Mesenchymal stem cell (in vitro differentiated cells and primary cell): ENCODE data around the gene SGTA.
A peak's percentile ranks its signal among the peaks of the same experiment; 100 is the strongest.
"Not testable (repeated sequence)": the region's sequence is repeated elsewhere in the genome, so short reads cannot be mapped to it uniquely, and the experiment has no call there.

Experiments
- DNase-seq: peaks from one replicate; pipeline ENCODE4 v3.0.0-alpha.2; 2013
- H2AFZ ChIP-seq: one replicate; pipeline ENCODE4 v1.6.1; 2013; ENCODE audit warnings: low read depth, mild to moderate bottlenecking, control low read depth, inconsistent platforms, low read length, moderate library complexity
- H2AK5ac ChIP-seq: 2 replicates; pipeline ENCODE4 v1.6.1; 2013; ENCODE audit warnings: low read length, moderate library complexity, mild to moderate bottlenecking, inconsistent platforms; ENCODE audit not compliant: severe bottlenecking
- H2BK120ac ChIP-seq: one replicate; pipeline ENCODE4 v1.6.1; 2013; ENCODE audit warnings: low read depth, mild to moderate bottlenecking, inconsistent platforms, low read length, moderate library complexity
- H2BK12ac ChIP-seq, 2 experiments: one replicate each; pipeline ENCODE4 v1.6.1; 2013; ENCODE audit warnings: inconsistent platforms in 2 of 2, low read length in 2 of 2, mild to moderate bottlenecking in 2 of 2, moderate library complexity in 2 of 2, control low read depth in 1 of 2
- H2BK15ac ChIP-seq: one replicate; pipeline ENCODE4 v1.6.1; 2013; ENCODE audit warnings: mild to moderate bottlenecking, low read depth, inconsistent platforms; ENCODE audit not compliant: poor library complexity, severe bottlenecking
- H2BK5ac ChIP-seq: 2 replicates; pipeline ENCODE4 v1.6.1; 2013; ENCODE audit warnings: low read depth, mild to moderate bottlenecking, low read length, control low read depth, inconsistent platforms; ENCODE audit not compliant: poor library complexity, severe bottlenecking
- H3K14ac ChIP-seq, 2 experiments: one replicate each; pipeline ENCODE4 v1.6.1; 2013; ENCODE audit warnings: inconsistent platforms in 2 of 2, low read length in 2 of 2, control low read depth in 1 of 2, mild to moderate bottlenecking in 1 of 2, moderate library complexity in 1 of 2
- H3K18ac ChIP-seq, 2 experiments: one replicate each; pipeline ENCODE4 v1.6.1; 2013; ENCODE audit warnings: inconsistent platforms in 2 of 2, low read length in 2 of 2, control low read depth in 1 of 2, low read depth in 1 of 2, mild to moderate bottlenecking in 1 of 2
- H3K23ac ChIP-seq, 2 experiments: one replicate each; pipeline ENCODE4 v1.6.1; 2013; ENCODE audit warnings: inconsistent platforms in 2 of 2, low read length in 2 of 2, mild to moderate bottlenecking in 2 of 2, moderate library complexity in 2 of 2, control low read depth in 1 of 2
- H3K27ac ChIP-seq: 2 replicates; pipeline ENCODE4 v1.5.1; 2013; ENCODE audit warnings: mild to moderate bottlenecking, moderate library complexity, low read length, control low read depth, inconsistent platforms; ENCODE audit not compliant: poor library complexity, severe bottlenecking
- H3K27me3 ChIP-seq, 2 experiments: 2 replicates each; pipeline versions ENCODE4 v1.6.1 to v1.7.0; 2013; ENCODE audit warnings: low read length in 2 of 2, mild to moderate bottlenecking in 2 of 2, moderate library complexity in 2 of 2, control low read depth in 1 of 2, inconsistent platforms in 1 of 2; ENCODE audit not compliant: control insufficient read depth in 1 of 2, insufficient read depth in 1 of 2
- H3K36me3 ChIP-seq, 2 experiments: 2 replicates each; pipeline versions ENCODE4 v1.6.1 to v1.7.0; 2013; ENCODE audit warnings: low read length in 2 of 2, control low read depth in 1 of 2, inconsistent platforms in 1 of 2, low read depth in 1 of 2, mild to moderate bottlenecking in 1 of 2; ENCODE audit not compliant: insufficient read depth in 2 of 2, control insufficient read depth in 1 of 2
- H3K4ac ChIP-seq, 2 experiments: one replicate each; pipeline ENCODE4 v1.6.1; 2013; ENCODE audit warnings: inconsistent platforms in 2 of 2, low read length in 2 of 2, mild to moderate bottlenecking in 2 of 2, moderate library complexity in 2 of 2, control low read depth in 1 of 2, low read depth in 1 of 2
- H3K4me1 ChIP-seq: 2 replicates; pipeline ENCODE4 v1.6.1; 2013; ENCODE audit warnings: low read depth, low read length, control low read depth; ENCODE audit not compliant: control insufficient read depth, insufficient read depth
- H3K4me2 ChIP-seq: 2 replicates; pipeline ENCODE4 v1.6.1; 2013; ENCODE audit warnings: low read length, mild to moderate bottlenecking, inconsistent platforms; ENCODE audit not compliant: poor library complexity, severe bottlenecking
- H3K4me3 ChIP-seq, 2 experiments: 2 replicates each; pipeline versions ENCODE4 v1.5.1 to v1.7.0; 2013; ENCODE audit warnings: low read length in 2 of 2, mild to moderate bottlenecking in 2 of 2, control low read depth in 1 of 2, low read depth in 1 of 2; ENCODE audit not compliant: insufficient read depth in 1 of 2
- H3K79me1 ChIP-seq: replicated peaks from 2 replicates; pipeline ENCODE4 v1.6.1; 2013; ENCODE audit warnings: mild to moderate bottlenecking, control low read depth, low read length, inconsistent platforms; ENCODE audit not compliant: poor library complexity, severe bottlenecking
- H3K9ac ChIP-seq: 2 replicates; pipeline ENCODE4 v1.7.0; 2013; ENCODE audit warnings: mild to moderate bottlenecking, low read length, moderate library complexity
- H3K9me3 ChIP-seq: 2 replicates; pipeline ENCODE4 v1.7.0; 2013; ENCODE audit warnings: mild to moderate bottlenecking, low read length; ENCODE audit not compliant: control insufficient read depth
- H4K8ac ChIP-seq: one replicate; pipeline ENCODE4 v1.6.1; 2013; ENCODE audit warnings: inconsistent platforms, mild to moderate bottlenecking, low read length, moderate library complexity
- H4K91ac ChIP-seq: one replicate; pipeline ENCODE4 v1.6.1; 2013; ENCODE audit warnings: mild to moderate bottlenecking, low read length, inconsistent platforms
- WGBS: methylation state at CpG from one replicate; pipeline ENCODE4 v1.1.7; 2013; ENCODE audit warnings: mixed read lengths; 5-methylcytosine and 5-hydroxymethylcytosine counted together

SGTA gene

DNA sequence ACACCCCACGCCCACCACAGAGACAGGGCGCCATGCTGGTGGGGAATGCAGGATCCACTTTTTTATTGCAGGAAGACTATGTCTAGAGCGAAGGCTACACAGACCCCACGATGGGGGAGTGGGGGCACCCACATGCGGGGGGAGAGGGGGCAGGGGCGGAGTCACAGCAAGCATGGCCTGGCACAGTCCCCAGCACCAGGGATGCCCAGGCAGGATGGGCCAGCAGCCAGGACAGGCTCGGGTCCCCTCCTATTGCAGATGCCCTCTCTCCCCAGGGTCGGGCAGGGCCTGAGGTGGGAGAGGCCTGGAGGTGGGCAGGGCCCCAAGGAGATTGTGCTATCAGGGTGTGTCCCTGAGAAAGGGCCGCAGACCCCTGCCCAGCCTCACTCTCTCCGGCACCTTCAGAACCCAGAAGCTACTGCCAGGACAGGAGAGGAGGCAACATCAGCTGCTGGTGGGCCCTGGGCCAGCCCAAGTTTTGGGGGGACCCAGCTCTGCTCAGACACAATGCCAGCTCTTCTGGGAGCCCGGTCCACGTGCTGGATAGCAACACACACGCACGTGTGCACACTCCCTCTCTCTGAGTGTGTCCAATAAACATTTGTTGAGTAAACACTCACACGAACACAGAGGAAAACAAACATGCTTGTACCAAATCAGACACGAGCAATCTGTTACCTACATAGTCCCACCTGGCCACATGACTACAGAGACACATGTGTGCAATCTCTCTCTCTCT lies 68.4 kb downstream of the SGTA start:
- Histone ChIP-seq H3K18ac (no peak overlapping the region), H2AK5ac (no peak overlapping the region), H3K23ac (no peak overlapping the region), H2BK5ac (no peak overlapping the region), H3K27me3 (peaks cover 4 to 8% of the 10 kb centered on the region in 2 experiments), H2BK15ac (no peak overlapping the region), H2BK120ac (no peak overlapping the region), H4K91ac (no peak overlapping the region), H3K36me3 (peaks cover 0 to 19% of the 10 kb centered on the region in 2 experiments), H3K4me3 (no peak overlapping the region), H3K27ac (no peak overlapping the region), H3K14ac (no peak overlapping the region), H3K9ac (no peak overlapping the region), H2AFZ (no peak overlapping the region), H2BK12ac (no peak overlapping the region), H3K79me1 (no peaks in the 10 kb centered on the region), H3K4ac (no peak overlapping the region), H3K4me2 (no peak overlapping the region), H3K9me3 (peaks cover 8% of the 10 kb centered on the region), H4K8ac (no peak overlapping the region), H3K4me1 (no peaks in the 10 kb centered on the region)
- no peak for DNase-seq
- 80% methylated on average over 14 of the region's 16 CpGs for WGBS

DNA sequence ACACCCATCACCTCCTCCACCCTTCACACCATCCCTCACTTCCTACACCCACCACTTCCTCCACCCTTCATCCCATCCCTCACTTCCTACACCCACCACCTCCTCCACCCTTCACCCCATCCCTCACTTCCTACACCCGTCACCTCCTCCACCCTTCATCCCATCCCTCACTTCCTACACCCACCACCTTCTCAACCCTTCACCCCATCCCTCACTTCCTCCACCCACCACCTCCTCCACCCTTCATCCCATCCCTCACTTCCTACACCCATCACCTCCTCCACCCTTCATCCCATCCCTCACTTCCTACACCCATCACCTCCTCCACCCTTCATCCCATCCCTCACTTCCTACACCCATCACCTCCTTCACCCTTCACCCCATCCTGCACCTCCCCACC lies 69.0 kb downstream of the SGTA start:
- not testable (repeated sequence) for H2BK15ac ChIP-seq, H2AFZ ChIP-seq, H2BK12ac ChIP-seq, H2AK5ac ChIP-seq, H3K4ac ChIP-seq, H3K23ac ChIP-seq, H3K9me3 ChIP-seq, H3K4me1 ChIP-seq, H3K79me1 ChIP-seq, DNase-seq, H2BK5ac ChIP-seq, H4K8ac ChIP-seq, H3K9ac ChIP-seq, H3K18ac ChIP-seq, H2BK120ac ChIP-seq, H3K14ac ChIP-seq, H3K4me2 ChIP-seq, H3K27me3 ChIP-seq, H3K4me3 ChIP-seq, H3K27ac ChIP-seq, H4K91ac ChIP-seq
- 88% methylated on average over 1 of the region's 1 CpG for WGBS
- peaks cover 0 to 19% of the 10 kb centered on the region in 2 experiments for H3K36me3 ChIP-seq

DNA sequence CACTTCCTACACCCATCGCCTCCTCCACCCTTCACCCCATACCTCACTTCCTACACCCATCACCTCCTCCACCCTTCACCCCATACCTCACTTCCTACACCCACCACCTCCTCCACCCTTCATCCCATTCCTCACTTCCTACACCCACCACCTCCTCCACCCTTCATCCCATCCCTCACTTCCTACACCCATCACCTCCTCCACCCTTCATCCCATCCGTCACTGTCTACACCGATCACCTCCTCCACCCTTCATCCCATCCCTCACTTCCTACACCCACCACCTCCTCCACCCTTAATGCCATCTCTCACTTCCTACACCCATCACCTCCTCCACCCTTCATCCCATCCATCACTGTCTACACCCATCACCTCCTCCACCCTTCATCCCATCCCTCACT lies 69.9 kb downstream of the SGTA start:
- H3K14ac ChIP-seq, H2AFZ ChIP-seq, H2BK5ac ChIP-seq, H4K91ac ChIP-seq, H3K9me3 ChIP-seq, H3K18ac ChIP-seq, H3K23ac ChIP-seq, H2BK12ac ChIP-seq, H3K4me3 ChIP-seq, H3K4me1 ChIP-seq, H3K27ac ChIP-seq, H2AK5ac ChIP-seq, H2BK15ac ChIP-seq, H3K4me2 ChIP-seq, H4K8ac ChIP-seq, H3K79me1 ChIP-seq, H2BK120ac ChIP-seq, H3K9ac ChIP-seq, DNase-seq, H3K27me3 ChIP-seq, H3K4ac ChIP-seq: not testable (repeated sequence)
- H3K36me3 ChIP-seq, result peaks cover 0 to 19% of the 10 kb centered on the region in 2 experiments
- 91% methylated on average over 3 of the region's 3 CpGs for whole genome bisulfite sequencing

DNA sequence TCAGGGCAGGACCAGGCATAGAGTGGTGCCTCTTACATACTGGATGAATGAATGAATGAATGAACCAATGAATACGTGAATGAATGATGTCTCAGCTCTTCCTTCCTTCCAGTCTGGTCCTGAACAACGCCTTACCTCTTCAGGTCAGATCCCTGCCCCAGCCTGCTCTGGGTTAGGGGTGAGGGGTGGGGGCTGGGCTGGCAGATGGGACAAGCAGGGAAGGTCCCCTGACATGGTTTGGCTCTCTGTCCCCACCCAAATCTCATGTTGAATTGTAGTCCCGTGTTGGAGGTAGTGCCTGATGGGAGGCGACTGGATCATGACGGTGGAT lies 71.2 kb downstream of the SGTA start:
- WGBS, result 64% methylated on average over 4 of the region's 5 CpGs
- Histone ChIP-seq H3K27ac (no peak overlapping the region), H3K36me3 (peaks cover 0 to 15% of the 10 kb centered on the region in 2 experiments), H2AK5ac (no peak overlapping the region), H2AFZ (no peak overlapping the region), H3K23ac (no peak overlapping the region), H2BK5ac (no peak overlapping the region), H3K9me3 (peaks cover 8% of the 10 kb centered on the region), H3K4me2 (no peak overlapping the region), H2BK15ac (no peak overlapping the region), H3K18ac (no peak overlapping the region), H3K4me3 (no peak overlapping the region), H3K79me1 (no peaks in the 10 kb centered on the region), H3K4ac (no peak overlapping the region), H3K9ac (no peak overlapping the region), H3K4me1 (no peaks in the 10 kb centered on the region), H3K14ac (peak overlapping the region in 1 of 2 experiments; percentile 62), H4K8ac (no peak overlapping the region), H3K27me3 (peaks cover 0 to 4% of the 10 kb centered on the region in 2 experiments), H2BK12ac (peak overlapping the region in 1 of 2 experiments; percentile 23), H4K91ac (no peak overlapping the region), H2BK120ac (no peak overlapping the region)
- DNase-seq, result no peak
